ENCODE measurements around the gene DYNLT4. TPM values are rescaled to one million over a fixed set of nuclear protein-coding genes. Genes with fewer than 3 reads are reported as not detected.
A peak's percentile ranks its signal among the peaks of the same experiment; 100 is the strongest.
"Not testable (repeated sequence)": the region's sequence is repeated elsewhere in the genome, so short reads cannot be mapped to it uniquely, and the experiment has no call there.

The DYNLT4 gene, protein sequence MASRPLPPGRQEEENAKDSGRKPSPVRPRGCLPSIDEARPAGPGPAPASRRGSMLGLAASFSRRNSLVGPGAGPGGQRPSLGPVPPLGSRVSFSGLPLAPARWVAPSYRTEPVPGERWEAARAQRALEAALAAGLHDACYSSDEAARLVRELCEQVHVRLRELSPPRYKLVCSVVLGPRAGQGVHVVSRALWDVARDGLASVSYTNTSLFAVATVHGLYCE
- total RNA-seq (2014; rRNA removed; shearing (Covaris generic)), result 1.4 TPM in 1 of 2 replicates, not detected in the other

- no peak for DNase-seq (ENCODE audit: low read depth)
Observed at GRCh38 chr1:44806704-44807363, at the start of gene DYNLT4. Gene DYNLT4 (minus strand): TSS chr1:44807351. CDS start chr1:44806668, 683 bp downstream.

- DNase-seq (ENCODE audit: low read depth), result no peak
Observed at GRCh38 chr1:44855742-44856141, 48.6 kb upstream of the DYNLT4 start.

- no peak for DNase-seq (ENCODE audit: low read depth)
Observed at GRCh38 chr1:44854970-44855369, 47.8 kb upstream of the DYNLT4 start.

- no peak for DNase-seq (ENCODE audit: low read depth)
Observed at GRCh38 chr1:44853201-44853600, 46.0 kb upstream of the DYNLT4 start.

DNA sequence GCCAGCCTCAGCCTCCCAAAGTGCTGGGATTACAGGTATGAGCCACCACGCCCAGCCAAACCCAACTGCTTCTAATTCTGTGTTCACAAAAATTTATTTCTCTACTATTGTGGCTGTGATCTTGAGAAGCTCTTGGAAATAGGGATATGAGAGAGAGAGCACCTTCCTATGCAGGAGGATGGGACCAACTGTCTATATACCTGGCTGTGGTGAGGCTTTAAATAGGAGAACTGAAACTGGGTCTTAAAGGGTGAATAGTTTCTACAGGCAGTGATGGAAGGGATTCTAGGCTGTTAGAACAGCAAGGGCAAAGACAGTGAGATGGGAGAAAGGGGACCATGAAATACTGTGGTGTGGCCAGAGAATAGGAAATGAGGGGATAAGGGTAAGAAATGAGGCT lies 44.2 kb upstream of the DYNLT4 start:
- DNase-seq (ENCODE audit: low read depth), result no peak

DNA sequence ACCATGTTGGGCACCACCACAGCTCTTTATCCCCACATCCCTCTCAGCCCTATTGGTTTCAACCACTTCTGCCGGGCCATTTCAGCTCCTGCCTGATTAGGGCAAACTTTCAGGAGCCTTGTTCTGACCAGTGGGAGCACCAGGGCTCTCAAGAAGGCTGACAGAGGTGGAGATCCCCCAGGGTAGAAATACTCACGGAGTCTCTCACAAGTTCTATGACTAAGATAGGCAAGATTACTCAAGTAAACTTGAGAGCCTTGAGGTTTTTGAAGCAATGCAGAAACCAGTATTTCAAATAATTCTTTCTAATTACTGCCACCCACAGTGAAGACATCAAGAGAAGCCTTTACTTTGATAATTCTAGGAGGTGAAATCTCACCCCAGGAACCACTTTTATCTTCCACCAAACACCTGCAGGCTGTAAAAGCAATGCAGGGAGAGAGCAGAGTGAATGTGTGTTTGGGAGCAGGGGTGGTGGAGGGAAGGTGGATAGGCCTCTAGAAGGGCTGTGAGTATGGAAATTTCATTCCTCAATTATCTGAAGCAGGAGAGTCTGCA lies 42.5 kb upstream of the DYNLT4 start:
- peak; percentile 19 for DNase-seq (ENCODE audit: low read depth)

- no peak for DNase-seq (ENCODE audit: low read depth)
Observed at GRCh38 chr1:44848456-44849181, 41.5 kb upstream of the DYNLT4 start.

DNA sequence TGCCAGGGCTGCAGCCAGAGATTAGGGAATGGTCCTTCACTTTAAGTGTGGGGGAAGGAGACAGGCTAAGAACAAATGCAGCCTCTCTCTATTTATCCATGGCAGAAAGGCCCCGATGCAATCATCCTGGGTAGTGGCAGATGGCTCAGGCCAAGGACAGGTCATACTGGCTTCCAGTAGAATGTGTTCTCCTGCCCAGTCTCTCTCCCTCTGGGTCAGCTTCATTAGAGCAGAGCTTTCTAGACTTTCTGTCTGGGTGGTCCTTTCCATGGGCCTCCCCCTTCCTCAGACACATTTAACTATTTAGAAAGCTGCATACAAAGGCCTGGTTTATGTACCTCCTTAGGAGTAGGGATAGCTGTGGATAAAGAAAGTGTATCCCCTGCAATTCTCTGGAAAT lies 40.7 kb upstream of the DYNLT4 start:
- no peak for DNase-seq (ENCODE audit: low read depth)

GRCh38 chr1:44846985-44847384 lies 39.8 kb upstream of the DYNLT4 start:
- DNase-seq (ENCODE audit: low read depth), result no peak

GRCh38 chr1:44842862-44843655 lies 35.9 kb upstream of the DYNLT4 start, which contains the start of gene PTCH2:
Gene PTCH2 (minus strand): TSS chr1:44843253. CDS start chr1:44842932, 321 bp downstream.
- peak; percentile 57 for DNase-seq (ENCODE audit: low read depth)

- DNase-seq (ENCODE audit: low read depth), result no peak
Observed at GRCh38 chr1:44842486-44842861, 35.3 kb upstream of the DYNLT4 start.

GRCh38 chr1:44839576-44839975 lies 32.4 kb upstream of the DYNLT4 start:
- DNase-seq (ENCODE audit: low read depth), result no peak

DNA sequence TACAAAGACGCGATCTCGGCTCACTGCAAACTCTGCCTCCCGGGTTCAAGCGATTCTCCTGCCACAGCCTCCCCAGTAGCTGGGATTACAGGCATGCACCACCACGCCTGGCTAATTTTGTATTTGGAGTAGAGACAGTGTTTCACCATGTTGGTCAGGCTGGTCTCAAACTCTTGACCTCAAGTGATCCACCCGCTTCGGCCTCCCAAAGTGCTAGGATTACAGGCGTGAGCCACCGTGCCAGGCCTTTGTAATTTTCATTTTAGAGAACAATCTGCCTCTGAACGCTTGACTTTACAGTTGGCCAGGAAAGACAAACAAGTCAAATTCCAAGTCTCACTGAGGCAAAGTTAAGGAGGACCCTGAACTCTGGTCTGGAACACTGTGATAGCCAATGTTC lies 31.1 kb upstream of the DYNLT4 start:
- not testable (repeated sequence) for DNase-seq (ENCODE audit: low read depth)

DNA sequence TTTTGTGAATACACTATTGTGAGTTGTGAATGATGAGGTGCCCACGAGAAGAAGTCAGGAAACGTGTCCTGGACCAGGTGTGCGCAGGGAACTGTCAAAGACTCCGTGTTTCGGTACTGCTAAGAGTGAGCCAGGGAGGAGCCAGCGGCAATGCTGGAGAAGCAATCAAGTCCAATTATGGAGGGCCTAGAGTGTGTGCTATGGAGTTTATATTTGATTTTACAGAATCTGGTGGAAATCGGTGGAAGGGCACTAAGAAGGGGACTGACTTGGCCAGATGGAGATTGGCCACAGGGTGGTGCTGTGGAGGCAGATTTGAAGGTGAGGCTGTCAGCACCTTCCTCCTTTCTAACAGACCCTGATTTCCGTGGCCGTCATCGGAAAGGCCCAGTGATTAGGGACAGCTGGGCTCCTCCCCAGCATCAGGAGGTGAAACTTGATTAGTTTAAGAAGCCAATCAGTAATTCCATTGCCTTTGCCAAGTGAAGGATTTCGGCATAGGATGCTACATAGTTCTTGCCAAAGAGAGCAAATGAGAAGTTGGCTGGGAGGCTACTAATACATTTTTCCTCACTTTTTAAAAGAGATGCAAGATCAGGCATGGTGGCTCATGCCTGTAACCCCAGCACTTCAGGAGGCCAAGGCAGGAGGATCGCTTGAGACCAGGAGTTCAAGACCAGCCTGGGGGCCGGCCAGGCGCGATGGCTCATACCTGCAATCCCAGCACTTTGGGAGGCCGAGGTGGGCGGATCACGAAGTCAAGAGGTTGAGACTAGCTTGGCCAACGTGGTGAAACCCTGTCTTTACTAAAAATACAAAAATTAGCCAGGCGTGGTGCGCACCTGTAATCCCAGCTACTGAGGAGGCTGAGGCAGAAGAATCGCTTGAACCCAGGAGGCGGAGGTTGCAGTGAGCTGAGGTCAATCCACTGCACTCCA lies 28.9 kb upstream of the DYNLT4 start:
- peak; percentile 75 for DNase-seq (ENCODE audit: low read depth)

GRCh38 chr1:44834328-44834727 lies 27.2 kb upstream of the DYNLT4 start:
- no peak for DNase-seq (ENCODE audit: low read depth)

DNA sequence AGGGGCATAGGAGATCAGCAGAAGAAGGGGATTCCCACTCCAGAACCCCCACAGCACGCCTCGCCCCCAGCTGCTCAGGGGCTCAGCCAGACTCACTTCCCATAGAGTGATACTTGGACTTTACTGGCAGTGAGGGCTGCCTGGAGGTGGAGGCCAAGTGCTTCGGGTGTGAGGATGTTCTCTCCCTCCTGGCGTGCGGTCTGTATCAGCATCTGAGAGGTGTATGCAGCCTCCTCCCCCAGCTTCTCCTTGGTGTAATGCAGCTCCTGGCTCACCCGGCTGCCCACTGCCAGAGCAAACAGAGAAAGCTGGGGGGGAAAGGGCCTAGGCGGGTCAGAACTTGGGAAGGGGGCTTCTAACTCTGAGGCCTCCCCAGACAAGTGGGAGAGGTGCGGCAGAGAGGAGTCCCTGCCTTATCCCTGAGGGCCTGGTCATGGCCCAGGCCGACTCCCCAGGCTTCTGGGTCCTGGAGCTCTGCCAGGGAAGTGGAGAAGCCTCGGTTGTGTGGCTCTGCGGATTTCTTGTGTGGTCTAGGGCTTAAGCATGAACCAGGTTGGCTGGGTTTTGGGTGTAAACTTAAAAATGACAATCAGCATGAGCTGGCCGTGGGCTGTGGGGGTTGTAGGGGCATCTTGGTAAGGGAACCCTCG lies 25.0 kb upstream of the DYNLT4 start:
- DNase-seq (ENCODE audit: low read depth), result no peak

DNA sequence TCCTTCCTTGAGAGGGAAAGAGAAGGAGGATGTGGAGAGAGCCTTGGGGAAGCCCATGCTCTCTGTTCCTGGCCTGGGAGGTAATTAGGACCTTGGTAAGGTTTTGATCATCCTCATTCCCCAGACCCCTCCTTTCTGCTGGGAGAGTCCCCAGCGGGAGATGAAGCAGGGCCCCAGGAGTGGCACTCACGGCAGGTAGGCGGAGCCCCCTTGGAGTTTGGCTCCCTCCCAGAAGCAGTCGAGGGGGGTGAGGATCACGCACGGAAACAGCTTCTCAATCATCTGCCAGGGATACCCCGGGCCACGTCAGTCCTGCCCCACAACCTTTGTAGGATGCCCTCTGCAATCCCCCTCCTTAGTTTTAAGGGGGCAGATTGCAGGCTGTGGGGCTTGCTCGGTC lies 24.4 kb upstream of the DYNLT4 start:
- DNase-seq (ENCODE audit: low read depth), result no peak

DNA sequence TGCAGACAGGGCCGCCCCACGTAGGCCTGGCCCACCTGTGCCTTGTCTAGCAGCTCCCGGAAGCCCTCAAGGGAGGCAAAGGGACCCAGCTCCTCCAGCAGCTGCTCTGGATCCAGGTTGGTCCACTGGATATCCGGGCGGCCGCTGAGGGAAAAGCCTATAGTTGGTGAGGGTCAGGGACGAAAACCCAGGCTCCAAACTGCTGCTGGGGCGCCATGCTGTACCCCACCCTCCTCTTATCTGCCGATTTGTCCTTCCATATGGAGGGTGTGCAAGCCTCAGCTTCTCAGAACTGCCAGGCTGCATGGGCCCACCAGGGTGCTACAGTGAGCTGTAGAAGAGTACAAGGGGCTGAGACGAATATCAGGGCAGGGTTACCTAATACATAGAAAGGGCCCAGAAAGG lies 23.8 kb upstream of the DYNLT4 start:
- no peak for DNase-seq (ENCODE audit: low read depth)

DNA sequence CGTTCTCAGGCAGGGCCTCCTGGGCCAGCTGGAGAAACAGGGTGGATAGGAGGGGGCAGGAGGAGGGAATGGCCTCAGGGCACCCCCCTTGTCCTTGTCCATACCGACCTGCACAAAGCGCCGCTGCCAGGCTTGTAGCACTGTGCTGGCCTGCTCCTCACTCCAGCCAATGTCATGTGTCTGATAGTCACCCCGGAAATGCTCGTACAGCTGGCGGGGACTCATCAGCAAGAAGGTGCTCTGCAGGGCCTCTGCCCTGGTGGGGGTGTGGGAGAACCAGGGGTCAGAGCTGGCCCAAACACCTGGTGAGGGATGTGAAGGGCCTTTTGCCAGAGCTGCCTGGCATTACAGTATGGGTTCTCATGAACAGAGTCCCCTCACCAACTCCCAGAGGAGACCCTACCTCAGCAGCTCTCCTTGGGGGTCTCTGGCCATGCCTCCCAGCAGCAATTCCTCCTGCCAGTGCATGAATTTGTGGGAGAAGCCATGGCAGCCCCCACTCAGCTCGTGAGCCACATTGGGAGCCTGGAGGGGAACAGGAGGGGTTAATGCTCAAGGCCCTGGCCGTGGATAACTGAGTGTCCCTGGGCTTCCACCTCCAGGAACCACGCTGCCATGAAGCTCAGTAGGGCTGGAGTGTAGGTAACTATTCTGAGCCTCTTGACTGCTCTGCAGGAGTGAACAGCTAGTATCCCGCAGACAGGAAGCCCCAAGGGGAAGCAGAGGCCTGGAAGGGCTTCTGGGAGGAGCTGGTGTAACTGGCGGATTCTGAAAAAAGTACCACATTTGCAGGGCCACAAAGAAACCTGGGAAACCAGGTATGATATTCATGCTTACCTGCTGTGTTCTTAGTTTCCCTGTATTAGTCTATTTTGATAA lies 22.6 kb upstream of the DYNLT4 start:
- no peak for DNase-seq (ENCODE audit: low read depth)
